Left ventricle myocardium inferior (tissue), 1 donor: ENCODE measurements around the gene CACNA1G. TPM values are rescaled to one million over a fixed set of nuclear protein-coding genes. Genes with fewer than 3 reads are reported as not detected.
A peak's percentile ranks its signal among the peaks of the same experiment; 100 is the strongest.

ENCODE experiments used
- DNase-seq: peaks from one replicate; pipeline ENCODE4 v3.0.0-alpha.2; 2020
- H3K27ac ChIP-seq: fragments of 200-600 bp; replicated peaks from 2 replicates; pipeline ENCODE4 v1.8.0; 2021
- H3K27me3 ChIP-seq: fragments of 200-600 bp; 2 replicates; pipeline ENCODE4 v1.8.0; 2021; ENCODE audit warnings: low read depth
- H3K36me3 ChIP-seq: fragments of 200-600 bp; 2 replicates; pipeline ENCODE4 v1.8.0; 2021
- H3K4me1 ChIP-seq: fragments of 200-600 bp; 2 replicates; pipeline ENCODE4 v1.8.0; 2021
- H3K4me3 ChIP-seq: fragments of 200-600 bp; 2 replicates; pipeline ENCODE4 v1.8.0; 2021; ENCODE audit warnings: mild to moderate bottlenecking, moderate library complexity
- H3K9me3 ChIP-seq: fragments of 200-600 bp; replicated peaks from 2 replicates; pipeline ENCODE4 v1.8.0; 2021
- intact Hi-C: fragments of 100-400 bp; cut with micrococcal nuclease; formaldehyde crosslinking; loops from one replicate; pipeline ENCODE4 v1.11.0; 2022
- total RNA-seq: library from RNA; stranded (reverse); fragmentation: NEBNext Ultra II Directional; extraction: Animal tissue kit (Norgen Biotek cat#: 25700); gene quantifications from one replicate; pipeline ENCODE4 v1.2.1, GENCODE V29; 2021
- TF ChIP-seq, protein P1 (sequence below): fragments of 200-600 bp; IDR thresholded peaks from 2 replicates; pipeline ENCODE4 v1.8.0; 2021; ENCODE audit warnings: antibody characterized with exemption, mild to moderate bottlenecking, borderline replicate concordance
- donor health status: DM: no; HTN: yes; CAD: no; lungs with severe emphysema.

The CACNA1G gene
- total RNA-seq, 1 donor from 2014 or later = 0.58 TPM

DNA sequence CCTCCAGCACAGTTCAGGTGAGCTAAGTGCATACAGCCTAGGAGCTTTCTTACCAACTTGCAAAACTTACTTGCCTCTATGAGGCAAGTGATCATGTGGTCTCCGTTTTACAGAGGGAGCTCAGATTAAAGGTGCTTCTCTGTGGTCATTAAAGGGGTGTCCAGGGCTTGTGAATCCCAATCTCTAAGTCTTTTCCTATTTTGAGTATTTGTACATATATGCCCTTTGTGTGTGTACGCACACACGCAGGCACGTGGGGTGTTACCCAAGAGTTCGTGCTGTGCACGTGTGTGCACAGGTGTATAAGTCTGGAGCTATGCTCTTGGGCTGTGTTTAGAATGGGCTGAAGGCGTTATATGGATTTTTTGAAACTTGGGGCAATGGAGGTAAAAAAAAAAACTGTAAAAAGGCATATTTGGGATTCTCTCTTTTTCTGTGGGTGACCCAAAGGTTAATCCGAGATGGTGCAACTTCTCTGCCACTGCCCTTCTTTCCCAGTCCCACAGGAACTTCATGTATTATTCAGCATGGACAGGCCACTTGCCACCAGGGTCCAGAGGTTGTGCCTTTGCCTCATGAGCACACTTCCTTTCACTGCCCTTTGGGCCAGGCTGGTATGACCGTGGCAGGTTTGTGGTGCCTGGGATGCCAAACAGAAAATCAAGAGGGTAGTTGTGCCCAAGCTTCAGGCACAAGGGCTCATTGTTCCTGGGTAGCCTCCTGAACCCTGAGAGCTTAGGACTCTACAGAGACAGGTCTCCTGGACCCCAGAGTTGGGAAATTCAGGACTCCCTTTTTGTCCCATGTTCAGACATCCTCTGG is 75.7 kb downstream of the CACNA1G start:
- intact Hi-C loops = no loop called here
- TF ChIP-seq, protein P1, sequence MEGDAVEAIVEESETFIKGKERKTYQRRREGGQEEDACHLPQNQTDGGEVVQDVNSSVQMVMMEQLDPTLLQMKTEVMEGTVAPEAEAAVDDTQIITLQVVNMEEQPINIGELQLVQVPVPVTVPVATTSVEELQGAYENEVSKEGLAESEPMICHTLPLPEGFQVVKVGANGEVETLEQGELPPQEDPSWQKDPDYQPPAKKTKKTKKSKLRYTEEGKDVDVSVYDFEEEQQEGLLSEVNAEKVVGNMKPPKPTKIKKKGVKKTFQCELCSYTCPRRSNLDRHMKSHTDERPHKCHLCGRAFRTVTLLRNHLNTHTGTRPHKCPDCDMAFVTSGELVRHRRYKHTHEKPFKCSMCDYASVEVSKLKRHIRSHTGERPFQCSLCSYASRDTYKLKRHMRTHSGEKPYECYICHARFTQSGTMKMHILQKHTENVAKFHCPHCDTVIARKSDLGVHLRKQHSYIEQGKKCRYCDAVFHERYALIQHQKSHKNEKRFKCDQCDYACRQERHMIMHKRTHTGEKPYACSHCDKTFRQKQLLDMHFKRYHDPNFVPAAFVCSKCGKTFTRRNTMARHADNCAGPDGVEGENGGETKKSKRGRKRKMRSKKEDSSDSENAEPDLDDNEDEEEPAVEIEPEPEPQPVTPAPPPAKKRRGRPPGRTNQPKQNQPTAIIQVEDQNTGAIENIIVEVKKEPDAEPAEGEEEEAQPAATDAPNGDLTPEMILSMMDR = no peak
- Histone ChIP-seq H3K36me3 (no peaks in the 10 kb centered on the region), H3K4me3 (no peak overlapping the region), H3K27ac (no peak overlapping the region), H3K27me3 (peaks cover 65% of the 10 kb centered on the region), H3K4me1 (peaks cover 32% of the 10 kb centered on the region), H3K9me3 (no peaks in the 10 kb centered on the region)
- DNase-seq = no peak

DNA sequence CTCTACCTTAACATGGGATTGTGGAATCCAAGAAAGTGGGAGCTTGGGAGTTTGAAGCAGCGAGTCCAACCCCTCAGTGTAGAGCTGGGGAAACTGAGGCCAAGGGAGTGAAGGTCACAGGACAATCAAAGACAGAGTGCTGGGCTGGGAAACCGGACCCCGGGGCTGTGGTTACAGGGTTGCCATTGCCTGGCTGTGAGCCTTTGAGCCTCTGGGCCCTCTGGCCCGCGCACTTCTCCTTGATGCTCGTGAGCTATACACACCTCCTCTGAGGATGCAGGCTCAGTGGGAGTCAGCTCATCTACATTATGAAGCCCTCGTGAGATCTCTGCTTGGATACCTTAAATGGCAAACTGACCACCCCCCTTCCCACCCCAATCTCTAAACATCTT is 76.3 kb downstream of the CACNA1G start:
- Histone ChIP-seq H3K27ac (no peak overlapping the region), H3K36me3 (no peaks in the 10 kb centered on the region), H3K9me3 (no peaks in the 10 kb centered on the region), H3K4me1 (peaks cover 32% of the 10 kb centered on the region), H3K4me3 (no peak overlapping the region), H3K27me3 (peaks cover 59% of the 10 kb centered on the region)
- no peak for DNase-seq
- intact Hi-C loops = no loop called here
- TF ChIP-seq, protein P1 = no peak

DNA sequence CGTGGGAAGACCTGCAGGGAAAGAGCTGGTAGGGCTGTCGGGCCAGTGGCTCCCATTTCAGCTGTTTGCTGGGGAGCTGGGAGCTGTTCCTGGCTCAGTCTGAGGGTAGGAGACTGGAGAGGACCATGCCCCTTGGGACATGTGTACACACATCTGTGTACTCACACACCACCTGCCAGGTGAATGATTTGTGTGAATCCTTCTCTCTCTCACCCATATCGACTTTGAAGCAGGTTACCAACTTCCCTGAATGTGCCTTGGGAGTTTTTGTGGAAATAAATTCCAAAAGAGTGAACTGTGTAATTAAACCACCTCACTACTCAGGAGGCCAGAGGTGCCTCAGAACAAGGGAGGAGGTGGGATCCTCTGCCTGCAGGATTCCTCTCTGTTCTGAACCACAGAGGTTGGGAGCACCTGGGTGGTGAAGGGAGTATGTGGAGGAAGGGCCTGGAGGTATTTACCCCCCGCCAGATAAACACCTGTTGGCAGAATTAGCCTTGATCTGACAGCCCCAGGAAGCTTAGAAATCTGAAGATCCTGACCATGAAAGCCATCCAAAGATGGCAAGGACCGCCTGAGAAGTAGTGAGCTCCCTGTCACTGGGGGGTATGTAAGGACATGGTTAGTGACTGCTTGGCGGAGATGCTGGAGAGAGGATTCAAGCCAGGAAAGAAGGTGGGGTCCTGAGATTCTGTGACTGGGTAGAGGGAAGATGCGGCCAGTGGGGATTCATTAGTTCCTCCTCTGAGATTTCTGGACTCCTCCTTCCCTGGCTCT is 77.5 kb downstream of the CACNA1G start:
- no peak overlapping the region for H3K27ac ChIP-seq
- H3K36me3 ChIP-seq = no peaks in the 10 kb centered on the region
- TF ChIP-seq, protein P1 = no peak
- no peak for DNase-seq
- H3K27me3 ChIP-seq = peaks cover 47% of the 10 kb centered on the region
- intact Hi-C loops = no loop called here
- H3K9me3 ChIP-seq = no peaks in the 10 kb centered on the region
- H3K4me1 ChIP-seq = peaks cover 32% of the 10 kb centered on the region
- H3K4me3 ChIP-seq = no peak overlapping the region

DNA sequence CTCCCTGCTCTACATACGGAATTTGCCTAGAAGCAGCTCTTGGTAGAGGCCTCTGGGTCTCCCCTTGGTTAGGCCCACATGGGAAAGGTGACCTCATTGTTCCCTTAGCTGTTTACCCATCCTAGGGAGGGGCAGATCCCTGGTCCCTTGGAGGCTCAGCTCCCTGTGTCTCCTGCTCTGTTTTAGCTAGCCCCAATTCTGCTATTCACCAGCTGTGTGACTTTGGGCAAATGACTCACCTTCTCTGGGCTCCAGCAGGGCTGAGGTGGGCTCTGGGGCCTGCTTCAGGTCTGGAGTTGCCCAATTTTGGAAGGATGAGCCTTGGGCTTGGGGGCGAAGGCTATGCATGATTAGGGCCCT is 78.1 kb downstream of the CACNA1G start:
- Histone ChIP-seq H3K4me3 (no peak overlapping the region), H3K9me3 (no peaks in the 10 kb centered on the region), H3K27ac (no peak overlapping the region), H3K36me3 (no peaks in the 10 kb centered on the region), H3K4me1 (peaks cover 32% of the 10 kb centered on the region), H3K27me3 (peaks cover 41% of the 10 kb centered on the region)
- intact Hi-C loops = no loop called here
- TF ChIP-seq, protein P1 = no peak
- no peak for DNase-seq

GRCh38 chr17:50638966-50639713 is 78.6 kb downstream of the CACNA1G start:
- Histone ChIP-seq H3K4me3 (no peak overlapping the region), H3K27me3 (peaks cover 36% of the 10 kb centered on the region), H3K36me3 (no peaks in the 10 kb centered on the region), H3K27ac (no peak overlapping the region), H3K4me1 (peaks cover 32% of the 10 kb centered on the region), H3K9me3 (no peaks in the 10 kb centered on the region)
- DNase-seq = peak; percentile 84
- TF ChIP-seq, protein P1 = no peak
- intact Hi-C loops = no loop called here
